Esophagus squamous epithelium (tissue), 4 donors: ENCODE results near the gene UGT2A2.

Experiments
- CTCF ChIP-seq, 6 experiments: fragments of 450-650 bp in 4 of 6; fragments of 200-600 bp in 2 of 6; sonication (generic) in 2 of 6; IDR thresholded peaks; one replicate each; pipeline ENCODE4 v1.5.1; 2016 to 2019; ENCODE audit warnings: antibody characterized with exemption in 6 of 6, mild to moderate bottlenecking in 4 of 6, moderate library complexity in 4 of 6
- POLR2A ChIP-seq, 4 donors: fragments of 450-650 bp; IDR thresholded peaks; one replicate each; pipeline ENCODE4 v1.6.1; 2017; ENCODE audit warnings: antibody characterized with exemption in 4 of 4, mild to moderate bottlenecking in 4 of 4, moderate library complexity in 3 of 4

- TF ChIP-seq CTCF (IDR thresholded peaks at IDR 0.05) (no peak), POLR2A (IDR thresholded peaks at IDR 0.05) (no peak)
These were observed 29.0 kb downstream of the UGT2A2 start for GRCh38 chr4:69610484-69610883.
